Measurements from ENCODE around the gene CNOT4. TPM values are rescaled to one million over a fixed set of nuclear protein-coding genes. Genes with fewer than 3 reads are reported as not detected.

CNOT4 gene
- total and polyA plus RNA-seq, 2 of the 13 experiments (the other 11 are each of a cell fraction or from before 2014, with no cell fraction given), result 7.4 to 8.4 TPM

- POLR2A ChIA-PET, result no interaction called here
- Histone ChIP-seq H3K36me3 (replicated peaks in 1 of 2; ENCODE audit: control insufficient read depth in 1 of 2, insufficient read depth in 2 of 2, low read length in 2 of 2) (no peaks in the 10 kb centered on the region), H3K27ac (ENCODE audit: extremely low read length, insufficient read depth, low read length) (no peak overlapping the region), H3K4me1 (ENCODE audit: insufficient read depth, low read length) (no peaks in the 10 kb centered on the region), H2AFZ (ENCODE audit: low read length) (no peak overlapping the region), H3K9ac (ENCODE audit: insufficient read depth, low read depth, low read length) (no peak overlapping the region), H3K79me2 (ENCODE audit: insufficient read depth, low read length) (no peaks in the 10 kb centered on the region), H3K9me3 (ENCODE audit: low read length) (no peaks in the 10 kb centered on the region), H4K20me1 (ENCODE audit: insufficient read depth, low read length) (no peaks in the 10 kb centered on the region), H3K4me3 (replicated peaks in 1 of 3; ENCODE audit: insufficient read depth in 1 of 3, low read depth in 2 of 3, low read length in 3 of 3) (no peak overlapping the region), H3K4me2 (ENCODE audit: low read depth, low read length) (no peak overlapping the region), H3K27me3 (ENCODE audit: control insufficient read depth in 1 of 2, insufficient read depth in 2 of 2, low read length in 2 of 2) (peaks cover 0 to 6% of the 10 kb centered on the region in 2 experiments; a peak in 2 of 5 replicates)
- TF ChIP-seq FOXA1 (IDR thresholded peaks at IDR 0.05) (no peak), FOXA1 (CRISPR knock-in tag; IDR thresholded peaks at IDR 0.05) (no peak), CSRNP1 (CRISPR knock-in tag; IDR thresholded peaks at IDR 0.05) (no peak), ZNF639 (CRISPR knock-in tag; conservative IDR thresholded peaks at IDR 0.05) (no peak), GATAD2A (CRISPR knock-in tag; IDR thresholded peaks at IDR 0.05) (no peak), ZNF205 (CRISPR knock-in tag; IDR thresholded peaks at IDR 0.05) (no peak), GFI1 (CRISPR knock-in tag; IDR thresholded peaks at IDR 0.05; ENCODE audit: borderline replicate concordance) (no peak), DR1 (CRISPR knock-in tag; IDR thresholded peaks at IDR 0.05) (no peak), ZNF333 (CRISPR knock-in tag; IDR thresholded peaks at IDR 0.05; ENCODE audit: borderline replicate concordance) (no peak), CERS6 (CRISPR knock-in tag; IDR thresholded peaks at IDR 0.05) (no peak), PATZ1 (CRISPR knock-in tag; IDR thresholded peaks at IDR 0.05) (no peak), NR1H2 (CRISPR knock-in tag; IDR thresholded peaks at IDR 0.05; ENCODE audit: borderline replicate concordance, low read depth) (no peak), BRD4 (CRISPR knock-in tag; IDR thresholded peaks at IDR 0.05) (no peak), ZZZ3 (CRISPR knock-in tag; IDR thresholded peaks at IDR 0.05; ENCODE audit: borderline replicate concordance) (no peak), ZNF10 (CRISPR knock-in tag; IDR thresholded peaks at IDR 0.05; ENCODE audit: borderline replicate concordance, low read depth) (no peak), ZBTB7B (CRISPR knock-in tag; IDR thresholded peaks at IDR 0.05) (no peak), ZNF367 (CRISPR knock-in tag; IDR thresholded peaks at IDR 0.05; ENCODE audit: borderline replicate concordance) (no peak), TCF7 (IDR thresholded peaks at IDR 0.05; ENCODE audit: low read depth) (no peak), ZNF570 (CRISPR knock-in tag; IDR thresholded peaks at IDR 0.05; ENCODE audit: borderline replicate concordance) (no peak), SP5 (CRISPR knock-in tag; IDR thresholded peaks at IDR 0.05; ENCODE audit: borderline replicate concordance, low read depth) (no peak)
- ATAC-seq (no peak), FAIRE-seq (no peak), DNase-seq (ENCODE audit: low spot score) (no peak)
- CTCF ChIA-PET (ENCODE audit: low intra/inter-chr PET ratio, low total read pairs), result no interaction called here
- in situ Hi-C loops (cut with HindIII; ENCODE audit: extremely low pct_ligation_motif_present, low pct_unique_long_range_greater_than_20kb), result no loop called here
- WGBS (ENCODE audit: low lambda C conversion rate), result 15% methylated on average over 2 of the region's 3 CpGs
- intact Hi-C loops (cut with micrococcal nuclease; ENCODE audit: unreplicated experiment), result no loop called here
- BruUV-seq (replicated peaks), result no TSS peak
These were observed 182.4 kb downstream of the CNOT4 start for GRCh38 chr7:135327458-135327857.

All from HepG2 (cell line).